ENCODE results near the gene NLRP4.

- TF ChIP-seq CTCF (IDR thresholded peaks at IDR 0.05; ENCODE audit: control extremely low read depth in 1 of 3, insufficient read depth in 1 of 3, low read depth in 1 of 3, low read length in 3 of 3) (no peak), TAF1 (IDR thresholded peaks at IDR 0.05; ENCODE audit: low read depth, low read length) (no peak), CBX5 (IDR thresholded peaks at IDR 0.05; ENCODE audit: low read depth, low read length) (no peak), CBX8 (IDR thresholded peaks at IDR 0.05; ENCODE audit: borderline replicate concordance, low read depth, low read length) (no peak), GTF2F1 (IDR thresholded peaks at IDR 0.05; ENCODE audit: borderline replicate concordance, low read depth, low read length) (no peak), SUZ12 (IDR thresholded peaks at IDR 0.05; ENCODE audit: low read length) (no peak)
Measured at GRCh38 chr19:55832676-55833075, 3.7 kb upstream of the NLRP4 start.

Measured in H1 (cell line).